Aorta (tissue), 5 donors: ENCODE data around the gene CYTH3. TPM values are rescaled to one million over a fixed set of nuclear protein-coding genes. Genes with fewer than 3 reads are reported as not detected.

Source experiments
- ATAC-seq: fragments of 200-7000 bp; cut with Tn5 transposase; one replicate; pipeline ENCODE4 v1.9.1; 2022; ENCODE audit warnings: moderate library complexity; ENCODE audit not compliant: low FRiP score
- DNase-seq, 2 donors: peaks; one replicate each; pipeline ENCODE4 v3.0.0-alpha.2; 2020
- H3K27ac ChIP-seq, 2 donors: one replicate each; pipeline ENCODE4 v1.5.1; 2013; ENCODE audit warnings: low read length in 2 of 2, mild to moderate bottlenecking in 2 of 2, moderate library complexity in 2 of 2, control low read depth in 1 of 2, inconsistent platforms in 1 of 2, low read depth in 1 of 2
- H3K27me3 ChIP-seq, 2 donors: one replicate each; pipeline ENCODE4 v1.6.1; 2013; ENCODE audit warnings: control low read depth in 1 of 2, low read length in 1 of 2, mild to moderate bottlenecking in 1 of 2, moderate library complexity in 1 of 2; ENCODE audit not compliant: insufficient read depth in 2 of 2, control insufficient read depth in 1 of 2
- H3K36me3 ChIP-seq, 2 donors: one replicate each; pipeline ENCODE4 v1.6.1; 2013; ENCODE audit warnings: control low read depth in 1 of 2, low read length in 1 of 2, mild to moderate bottlenecking in 1 of 2; ENCODE audit not compliant: insufficient read depth in 2 of 2, control insufficient read depth in 1 of 2
- H3K4me1 ChIP-seq, 2 donors: one replicate each; pipeline ENCODE4 v1.6.1; 2013; ENCODE audit warnings: low read length in 2 of 2, control low read depth in 1 of 2, mild to moderate bottlenecking in 1 of 2, moderate library complexity in 1 of 2; ENCODE audit not compliant: insufficient read depth in 2 of 2, control insufficient read depth in 1 of 2
- H3K4me3 ChIP-seq, 2 donors: one replicate each; pipeline ENCODE4 v1.5.1; 2013; ENCODE audit warnings: low read length in 2 of 2, control low read depth in 1 of 2, mild to moderate bottlenecking in 1 of 2
- H3K9me3 ChIP-seq: one replicate; pipeline ENCODE4 v1.6.1; 2013; ENCODE audit warnings: mild to moderate bottlenecking, low read length; ENCODE audit not compliant: control insufficient read depth
- WGBS, 2 donors: extraction: QIAGEN DNeasy Blood & Tissue Kit; methylation state at CpG; one replicate each; pipeline ENCODE4 v1.1.7; 2013; 5-methylcytosine and 5-hydroxymethylcytosine counted together
- intact Hi-C, 2 donors: fragments of 100-400 bp; cut with DNase I; formaldehyde crosslinking; loops; one replicate each; pipeline versions ENCODE4 v1.14.2 to v1.15.0; 2022
- polyA plus RNA-seq, 2 donors: library from polyadenylated mRNA; stranded (reverse); fragments of 200-250 nt; gene quantifications; one replicate each; pipeline ENCODE4 v1.2.3, GENCODE V29; 2013
- total RNA-seq, 2 donors: library from RNA; stranded (reverse); fragmentation: NEBNext Ultra II Directional; extraction: Animal tissue kit (Norgen Biotek cat#: 25700); gene quantifications; one replicate each; pipeline ENCODE4 v1.2.1, GENCODE V29; 2021
- donor health status: healthy with polysubstance abuse.
- donor health status: Bipolar disorder and iron deficiency.
- donor health status: DM: no; HTN: no; CAD: no.
- donor health status: DM: no; HTN: no; CAD: no.
- donor health status: DM: yes; HTN: yes; CAD: no.

The CYTH3 gene
- total and polyA plus RNA-seq, 4 donors: 20.2 to 63.7 (median 49.0) TPM

- peaks cover 4 to 5% of the 10 kb centered on the region in 2 donors for H3K4me1 ChIP-seq
- H3K4me3 ChIP-seq: no peak overlapping the region
- peak; percentile 72 for ATAC-seq
- intact Hi-C loops: loop anchor here in 1 of 2 donors (5.0 to 10.0 kb wide), 3 partner anchors 46 to 94 kb away; partner anchors contain the start of gene CYTH3
- DNase-seq: peak; percentile 81 to 83
- 16 to 22% methylated on average over 7 of the region's 7 CpGs for WGBS, 2 donors
- H3K27me3 ChIP-seq: no peaks in the 10 kb centered on the region
- H3K36me3 ChIP-seq: peaks cover 0 to 2% of the 10 kb centered on the region in 2 donors
- H3K9me3 ChIP-seq: no peaks in the 10 kb centered on the region
- H3K27ac ChIP-seq: peak overlapping the region; percentile 1 to 70
These were observed 94.0 kb downstream of the CYTH3 start for GRCh38 chr7:6178298-6179029.

DNA sequence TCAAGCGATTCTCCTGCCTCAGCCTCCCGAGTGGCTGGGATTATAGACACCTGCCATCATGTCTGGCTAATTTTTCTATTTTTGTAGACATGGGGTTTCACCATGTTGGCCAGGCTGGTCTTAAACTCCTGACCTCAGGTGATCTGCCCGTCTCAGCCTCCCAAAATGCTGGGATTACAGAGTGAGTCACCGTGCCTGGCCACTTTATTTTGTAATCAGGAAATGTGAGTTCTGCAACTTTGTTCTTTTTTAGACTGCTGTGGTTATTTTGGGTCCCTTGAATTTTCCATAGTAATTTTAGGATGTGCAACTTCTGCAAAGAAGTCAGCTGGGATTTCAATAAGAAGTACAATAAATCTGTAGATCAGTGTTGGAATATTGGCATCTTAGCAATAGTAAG, 96.8 kb downstream of the CYTH3 start:
- ATAC-seq (no peak), DNase-seq (peak in 1 of 2 donors; percentile 67)
- no peak overlapping the region for H3K27ac ChIP-seq
- H3K4me3 ChIP-seq: no peak overlapping the region
- H3K27me3 ChIP-seq: no peaks in the 10 kb centered on the region
- intact Hi-C loops: loop anchor here in 1 of 2 donors (5.0 to 10.0 kb wide), 3 partner anchors 49 to 97 kb away; partner anchors contain the start of gene CYTH3
- H3K36me3 ChIP-seq: peaks cover 0 to 2% of the 10 kb centered on the region in 2 donors
- peaks cover 4 to 5% of the 10 kb centered on the region in 2 donors for H3K4me1 ChIP-seq
- H3K9me3 ChIP-seq: no peaks in the 10 kb centered on the region
- 5 to 10% methylated on average over 4 of the region's 4 CpGs for WGBS, 2 donors

- no peak for DNase-seq
- Histone ChIP-seq H3K36me3 (peaks cover 0 to 2% of the 10 kb centered on the region in 2 donors), H3K27ac (no peak overlapping the region), H3K27me3 (no peaks in the 10 kb centered on the region), H3K4me1 (peaks cover 0 to 1% of the 10 kb centered on the region in 2 donors), H3K9me3 (no peaks in the 10 kb centered on the region), H3K4me3 (no peak overlapping the region)
- 73 to 79% methylated on average over 14 of the region's 14 CpGs for WGBS, 2 donors
- ATAC-seq: no peak
- intact Hi-C loops: loop anchor here in 1 of 2 donors (10.0 kb wide), 1 partner anchor 52 kb away; no protein-coding TSS in a partner anchor
These were observed 99.5 kb downstream of the CYTH3 start for GRCh38 chr7:6172910-6173295.

GRCh38 chr7:6172224-6172909, 100.1 kb downstream of the CYTH3 start:
- Histone ChIP-seq H3K4me1 (peaks cover 0 to 1% of the 10 kb centered on the region in 2 donors), H3K36me3 (no peaks in the 10 kb centered on the region), H3K4me3 (no peak overlapping the region), H3K9me3 (no peaks in the 10 kb centered on the region), H3K27me3 (no peaks in the 10 kb centered on the region), H3K27ac (peak overlapping the region in 1 of 2 donors; percentile 7)
- no peak for DNase-seq
- intact Hi-C loops: loop anchor here in 1 of 2 donors (10.0 kb wide), 1 partner anchor 52 kb away; no protein-coding TSS in a partner anchor
- ATAC-seq: no peak
- WGBS, 2 donors: 81% methylated on average over 20 of the region's 20 CpGs

GRCh38 chr7:6171532-6172223, 100.7 kb downstream of the CYTH3 start:
- H3K27me3 ChIP-seq: no peaks in the 10 kb centered on the region
- no peak overlapping the region for H3K4me3 ChIP-seq
- H3K4me1 ChIP-seq: peaks cover 0 to 1% of the 10 kb centered on the region in 2 donors
- H3K27ac ChIP-seq: peak overlapping the region in 1 of 2 donors; percentile 7
- ATAC-seq (no peak), DNase-seq (no peak)
- no peaks in the 10 kb centered on the region for H3K36me3 ChIP-seq
- intact Hi-C loops: loop anchor here in 1 of 2 donors (10.0 kb wide), 1 partner anchor 53 kb away; no protein-coding TSS in a partner anchor
- whole genome bisulfite sequencing, 2 donors: 56% methylated on average over 22 of the region's 22 CpGs
- no peaks in the 10 kb centered on the region for H3K9me3 ChIP-seq

- H3K9me3 ChIP-seq: no peaks in the 10 kb centered on the region
- H3K27ac ChIP-seq: no peak overlapping the region
- WGBS, 2 donors: 86 to 91% methylated on average over 59 of the region's 59 CpGs
- intact Hi-C loops: loop anchor here in 1 of 2 donors (10.0 kb wide), 1 partner anchor 54 kb away; no protein-coding TSS in a partner anchor
- H3K4me3 ChIP-seq: no peak overlapping the region
- DNase-seq (no peak), ATAC-seq (no peak)
- H3K36me3 ChIP-seq: no peaks in the 10 kb centered on the region
- H3K4me1 ChIP-seq: no peaks in the 10 kb centered on the region
- H3K27me3 ChIP-seq: no peaks in the 10 kb centered on the region
These were observed 101.6 kb downstream of the CYTH3 start for GRCh38 chr7:6170571-6171531.

GRCh38 chr7:6169805-6170520, 102.5 kb downstream of the CYTH3 start:
- no peaks in the 10 kb centered on the region for H3K36me3 ChIP-seq
- no peaks in the 10 kb centered on the region for H3K4me1 ChIP-seq
- H3K27ac ChIP-seq: no peak overlapping the region
- ATAC-seq (no peak), DNase-seq (no peak)
- no peak overlapping the region for H3K4me3 ChIP-seq
- no peaks in the 10 kb centered on the region for H3K27me3 ChIP-seq
- intact Hi-C loops: loop anchor here in 1 of 2 donors (10.0 kb wide), 1 partner anchor 55 kb away; no protein-coding TSS in a partner anchor
- no peaks in the 10 kb centered on the region for H3K9me3 ChIP-seq
- WGBS, 2 donors: 87 to 88% methylated on average over 36 of the region's 36 CpGs
